Measurements from ENCODE around the gene NFIB. TPM values are rescaled to one million over a fixed set of nuclear protein-coding genes. Genes with fewer than 3 reads are reported as not detected.

NFIB gene
- total and polyA plus RNA-seq, 2 of the 8 experiments (the other 6 are each of a cell fraction or from before 2014, with no cell fraction given), result 2.6 to 13.1 TPM

- Histone ChIP-seq H3K14ac (ENCODE audit: insufficient read length) (no peak overlapping the region), H3K4ac (replicated peaks; ENCODE audit: insufficient read length, low read depth, low read length) (no peak overlapping the region), H3K56ac (replicated peaks; ENCODE audit: insufficient read length, low read depth, low read length) (no peak overlapping the region), H3K36me3 (ENCODE audit: control insufficient read depth in 2 of 4, insufficient read depth in 4 of 4, low read length in 3 of 4) (no peaks in the 10 kb centered on the region), H2BK15ac (ENCODE audit: low read length) (no peak overlapping the region), H4K91ac (replicated peaks; ENCODE audit: insufficient read length, low read length) (no peak overlapping the region), H3K4me2 (ENCODE audit: insufficient read depth in 1 of 2, low read depth in 2 of 2, low read length in 2 of 2) (no peak overlapping the region), H4K8ac (ENCODE audit: extremely low read depth, insufficient read depth, low read length) (no peak overlapping the region), H3K4me1 (replicated peaks in 1 of 4; ENCODE audit: control insufficient read depth in 3 of 4, insufficient read depth in 4 of 4, low read length in 3 of 4) (peaks cover 0 to 4% (median 0%) of the 10 kb centered on the region in 4 experiments; a peak in 1 of 7 replicates), H2BK5ac (ENCODE audit: low read depth, low read length) (no peak overlapping the region; the same call in 1 of the 2 replicates), H3K79me1 (ENCODE audit: low read depth, low read length) (no peaks in the 10 kb centered on the region), H3K27ac (ENCODE audit: low read depth, low read length) (no peak overlapping the region), H3K23me2 (ENCODE audit: low read depth, low read length) (peaks cover 3% of the 10 kb centered on the region; the same call in 1 of the 2 replicates), H3K18ac (ENCODE audit: extremely low read depth, low read length) (no peak overlapping the region), H2BK120ac (replicated peaks; ENCODE audit: low read depth, low read length) (no peak overlapping the region), H4K20me1 (replicated peaks in 1 of 2; ENCODE audit: control insufficient read depth in 1 of 2, insufficient read depth in 2 of 2, low read length in 2 of 2) (no peaks in the 10 kb centered on the region), H2BK20ac (ENCODE audit: low read length) (no peak overlapping the region), H2BK12ac (ENCODE audit: low read depth, low read length) (no peak overlapping the region), H3K79me2 (ENCODE audit: control insufficient read depth in 1 of 2, insufficient read depth in 2 of 2, low read length in 2 of 2) (peaks cover 0 to 3% of the 10 kb centered on the region in 2 experiments; a peak in 2 of 4 replicates), H3K9ac (replicated peaks in 1 of 4; ENCODE audit: extremely low read depth in 1 of 4, low read depth in 3 of 4, low read length in 3 of 4) (no peak overlapping the region), H3K9me3 (ENCODE audit: insufficient read depth in 2 of 2, low read depth in 1 of 2, low read length in 1 of 2) (no peaks in the 10 kb centered on the region), H3K23ac (ENCODE audit: insufficient read length) (no peak overlapping the region), H2AK5ac (ENCODE audit: low read depth, low read length) (no peak overlapping the region), H3K27me3 (replicated peaks in 1 of 4; ENCODE audit: control insufficient read depth in 3 of 4, extremely low read depth in 1 of 4, insufficient read depth in 3 of 4, low read length in 3 of 4) (no peaks in the 10 kb centered on the region), H4K5ac (ENCODE audit: insufficient read length, low read depth, low read length) (no peak overlapping the region), H3K4me3 (ENCODE audit: extremely low read depth in 1 of 4, insufficient read depth in 2 of 4, low read depth in 3 of 4, low read length in 4 of 4) (no peak overlapping the region), H2AFZ (ENCODE audit: low read length) (no peak overlapping the region)
- TF ChIP-seq, protein P1, sequence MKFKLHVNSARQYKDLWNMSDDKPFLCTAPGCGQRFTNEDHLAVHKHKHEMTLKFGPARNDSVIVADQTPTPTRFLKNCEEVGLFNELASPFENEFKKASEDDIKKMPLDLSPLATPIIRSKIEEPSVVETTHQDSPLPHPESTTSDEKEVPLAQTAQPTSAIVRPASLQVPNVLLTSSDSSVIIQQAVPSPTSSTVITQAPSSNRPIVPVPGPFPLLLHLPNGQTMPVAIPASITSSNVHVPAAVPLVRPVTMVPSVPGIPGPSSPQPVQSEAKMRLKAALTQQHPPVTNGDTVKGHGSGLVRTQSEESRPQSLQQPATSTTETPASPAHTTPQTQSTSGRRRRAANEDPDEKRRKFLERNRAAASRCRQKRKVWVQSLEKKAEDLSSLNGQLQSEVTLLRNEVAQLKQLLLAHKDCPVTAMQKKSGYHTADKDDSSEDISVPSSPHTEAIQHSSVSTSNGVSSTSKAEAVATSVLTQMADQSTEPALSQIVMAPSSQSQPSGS (IDR thresholded peaks at IDR 0.05; ENCODE audit: low read length), result no peak
- TF ChIP-seq TBP (IDR thresholded peaks at IDR 0.05; ENCODE audit: low read depth, low read length), result no peak
- TF ChIP-seq BRCA1 (IDR thresholded peaks at IDR 0.05; ENCODE audit: low read depth, low read length), result no peak
- TF ChIP-seq EP300 (IDR thresholded peaks at IDR 0.05; ENCODE audit: borderline replicate concordance in 1 of 2, low read depth in 2 of 2, low read length in 2 of 2), result no peak
- TF ChIP-seq SP1 (IDR thresholded peaks at IDR 0.05; ENCODE audit: low read depth, low read length), result no peak
- TF ChIP-seq CHD2 (IDR thresholded peaks at IDR 0.05; ENCODE audit: low read length), result no peak
- no peak for TF ChIP-seq RNF2 (IDR thresholded peaks at IDR 0.05; ENCODE audit: borderline replicate concordance, low read depth, low read length, missing control alignments, poor library complexity, severe bottlenecking)
- no peak for TF ChIP-seq SIX5 (IDR thresholded peaks at IDR 0.05; ENCODE audit: low read depth, low read length)
- no peak for TF ChIP-seq TAF7 (optimal IDR thresholded peaks at IDR 0.05; ENCODE audit: borderline replicate concordance, low read depth, low read length)
- no peak for TF ChIP-seq MAFK (IDR thresholded peaks at IDR 0.05; ENCODE audit: low read depth, low read length)
- WGBS, 2 experiments (ENCODE audit: extremely low coverage in 1 of 2, insufficient coverage in 1 of 2, insufficient read length in 1 of 2, insufficient replicate concordance in 2 of 2, low coverage in 1 of 2, low lambda C conversion rate in 2 of 2, missing lambda C conversion rate in 1 of 2), result 94% methylated on average over 5 of the region's 5 CpGs; no CpG with 5 or more reads in 1 of the 2 experiments
- ChIA-PET CTCF (ENCODE audit: partially characterized antibody) (interaction anchor here (0.9 to 1.8 kb wide), 5 partner anchors 17 to 131 kb away, joined by 3 to 4 read pairs (median 3); no protein-coding TSS in a partner anchor), POLR2A (ENCODE audit: partially characterized antibody) (interaction anchor here (1.2 kb wide), 1 partner anchor 11 kb away, joined by 4 read pairs; no protein-coding TSS in a partner anchor)
- DNase-seq (ENCODE audit: low read depth in 1 of 2, low spot score in 2 of 2) (no peak), FAIRE-seq (no peak)
Measured at GRCh38 chr9:14223081-14223480, 90.9 kb downstream of the NFIB start.
